Measurements from ENCODE around the gene ASTN2. TPM values are rescaled to one million over a fixed set of nuclear protein-coding genes. Genes with fewer than 3 reads are reported as not detected.

The ASTN2 gene
- total RNA-seq, 1 donor from 2014 or later = 13.6 TPM

GRCh38 chr9:117214416-117214815 lies 200.4 kb downstream of the ASTN2 start:
- Mint-ChIP-seq H3K4me1 (ENCODE audit: low read depth, unreplicated experiment) (peaks cover 6% of the 10 kb centered on the region), H3K27me3 (ENCODE audit: low read depth, unreplicated experiment) (peaks cover 2% of the 10 kb centered on the region), H3K9me3 (ENCODE audit: unreplicated experiment) (no peaks in the 10 kb centered on the region), H3K36me3 (ENCODE audit: low read depth, unreplicated experiment) (no peaks in the 10 kb centered on the region), H3K4me3 (ENCODE audit: unreplicated experiment) (no peak overlapping the region), H3K27ac (ENCODE audit: unreplicated experiment) (no peak overlapping the region)
- DNase-seq (ENCODE audit: low read depth) = no peak
- Histone ChIP-seq H3K36me3 (ENCODE audit: insufficient read depth, low read length) (no peaks in the 10 kb centered on the region), H3K27ac (ENCODE audit: low read depth, low read length) (no peak overlapping the region), H3K9ac (ENCODE audit: low read length) (no peak overlapping the region), H3K79me2 (ENCODE audit: insufficient read depth, low read length) (no peaks in the 10 kb centered on the region), H3K4me3 (ENCODE audit: insufficient read depth, low read depth, low read length) (no peak overlapping the region), H2AFZ (ENCODE audit: low read depth, low read length) (no peak overlapping the region), H3K4me2 (ENCODE audit: low read length) (no peak overlapping the region), H4K20me1 (ENCODE audit: insufficient read depth, low read length) (no peaks in the 10 kb centered on the region), H3K4me1 (ENCODE audit: insufficient read depth, low read length) (no peaks in the 10 kb centered on the region), H3K9me3 (ENCODE audit: insufficient read depth, low read depth, low read length) (no peaks in the 10 kb centered on the region), H3K27me3 (ENCODE audit: insufficient read depth, low read length) (no peaks in the 10 kb centered on the region)
- TF ChIP-seq CTCF (IDR thresholded peaks at IDR 0.05; ENCODE audit: insufficient read depth, low read depth, low read length) = no peak
- no peak for FAIRE-seq

GRCh38 chr9:117211280-117211679 lies 203.6 kb downstream of the ASTN2 start:
- no peaks in the 10 kb centered on the region for H3K36me3 Mint-ChIP-seq (ENCODE audit: low read depth, unreplicated experiment)
- TF ChIP-seq CTCF (IDR thresholded peaks at IDR 0.05; ENCODE audit: insufficient read depth, low read depth, low read length) (no peak), EZH2 (IDR thresholded peaks at IDR 0.05; ENCODE audit: insufficient read depth, low read length) (no peak)
- H3K27me3 ChIP-seq (ENCODE audit: insufficient read depth, low read length) = no peaks in the 10 kb centered on the region
- H3K9me3 Mint-ChIP-seq (ENCODE audit: unreplicated experiment) = no peaks in the 10 kb centered on the region
- no peaks in the 10 kb centered on the region for H3K4me1 ChIP-seq (ENCODE audit: insufficient read depth, low read length)
- H3K4me2 ChIP-seq (ENCODE audit: low read length) = no peak overlapping the region
- no peak overlapping the region for H3K4me3 Mint-ChIP-seq (ENCODE audit: unreplicated experiment)
- no peaks in the 10 kb centered on the region for H4K20me1 ChIP-seq (ENCODE audit: insufficient read depth, low read length)
- H3K9ac ChIP-seq (ENCODE audit: low read length) = no peak overlapping the region
- DNase-seq (ENCODE audit: low read depth) = no peak
- H3K27ac Mint-ChIP-seq (ENCODE audit: unreplicated experiment) = no peak overlapping the region
- H3K4me3 ChIP-seq (ENCODE audit: insufficient read depth, low read depth, low read length) = no peak overlapping the region
- H3K27ac ChIP-seq (ENCODE audit: low read depth, low read length) = no peak overlapping the region
- no peaks in the 10 kb centered on the region for H3K9me3 ChIP-seq (ENCODE audit: insufficient read depth, low read depth, low read length)
- H3K36me3 ChIP-seq (ENCODE audit: insufficient read depth, low read length) = no peaks in the 10 kb centered on the region
- no peak for FAIRE-seq
- H3K79me2 ChIP-seq (ENCODE audit: insufficient read depth, low read length) = no peaks in the 10 kb centered on the region
- H3K4me1 Mint-ChIP-seq (ENCODE audit: low read depth, unreplicated experiment) = peaks cover 1% of the 10 kb centered on the region
- H2AFZ ChIP-seq (ENCODE audit: low read depth, low read length) = no peak overlapping the region
- H3K27me3 Mint-ChIP-seq (ENCODE audit: low read depth, unreplicated experiment) = peaks cover 2% of the 10 kb centered on the region

GRCh38 chr9:117205806-117206205 lies 209.1 kb downstream of the ASTN2 start:
- no peaks in the 10 kb centered on the region for H4K20me1 ChIP-seq (ENCODE audit: insufficient read depth, low read length)
- H3K9me3 ChIP-seq (ENCODE audit: insufficient read depth, low read depth, low read length) = no peaks in the 10 kb centered on the region
- no peak overlapping the region for H2AFZ ChIP-seq (ENCODE audit: low read depth, low read length)
- Mint-ChIP-seq H3K9me3 (ENCODE audit: unreplicated experiment) (no peaks in the 10 kb centered on the region), H3K36me3 (ENCODE audit: low read depth, unreplicated experiment) (no peaks in the 10 kb centered on the region), H3K27ac (ENCODE audit: unreplicated experiment) (no peak overlapping the region), H3K27me3 (ENCODE audit: low read depth, unreplicated experiment) (no peaks in the 10 kb centered on the region), H3K4me1 (ENCODE audit: low read depth, unreplicated experiment) (peaks cover 20% of the 10 kb centered on the region), H3K4me3 (ENCODE audit: unreplicated experiment) (no peak overlapping the region)
- no peak for FAIRE-seq
- H3K27ac ChIP-seq (ENCODE audit: low read depth, low read length) = no peak overlapping the region
- no peaks in the 10 kb centered on the region for H3K36me3 ChIP-seq (ENCODE audit: insufficient read depth, low read length)
- no peak overlapping the region for H3K4me2 ChIP-seq (ENCODE audit: low read length)
- H3K9ac ChIP-seq (ENCODE audit: low read length) = no peak overlapping the region
- H3K27me3 ChIP-seq (ENCODE audit: insufficient read depth, low read length) = no peaks in the 10 kb centered on the region
- TF ChIP-seq CTCF (IDR thresholded peaks at IDR 0.05; ENCODE audit: insufficient read depth, low read depth, low read length) (no peak), EZH2 (IDR thresholded peaks at IDR 0.05; ENCODE audit: insufficient read depth, low read length) (no peak)
- no peaks in the 10 kb centered on the region for H3K79me2 ChIP-seq (ENCODE audit: insufficient read depth, low read length)
- DNase-seq (ENCODE audit: low read depth) = peak; percentile 11
- no peaks in the 10 kb centered on the region for H3K4me1 ChIP-seq (ENCODE audit: insufficient read depth, low read length)
- H3K4me3 ChIP-seq (ENCODE audit: insufficient read depth, low read depth, low read length) = no peak overlapping the region
